Measurements from ENCODE around the gene TMEM158.

DNA sequence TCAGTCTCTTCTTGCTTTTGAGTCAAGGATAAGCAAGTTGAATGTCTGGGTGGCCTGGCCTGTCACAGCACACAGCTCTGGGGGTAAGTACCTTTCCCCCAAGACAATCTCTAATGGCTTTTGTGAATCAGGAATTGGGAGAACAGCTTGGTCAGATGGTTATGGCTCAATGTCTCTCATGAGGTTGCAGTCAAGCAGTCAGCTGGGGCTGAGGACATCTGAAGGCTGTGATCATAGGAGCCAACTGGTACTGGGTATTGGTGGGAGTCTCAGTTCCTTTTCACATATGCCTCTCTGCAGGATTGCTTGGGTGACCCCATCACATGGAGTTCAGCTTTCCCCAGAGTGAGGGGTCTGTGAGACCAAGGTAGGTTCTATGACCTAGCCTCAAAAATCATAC is 33.0 kb upstream of the TMEM158 start:
- no peak for TF ChIP-seq CTCF (IDR thresholded peaks at IDR 0.05)
- TF ChIP-seq POLR2AphosphoS5 (IDR thresholded peaks at IDR 0.05; ENCODE audit: low read depth, low read length) = no peak
- TF ChIP-seq TCF7L2 (IDR thresholded peaks at IDR 0.05; ENCODE audit: low read depth, low read length) = no peak
- no peak for TF ChIP-seq SIN3A (IDR thresholded peaks at IDR 0.05; ENCODE audit: borderline replicate concordance, insufficient read depth, low read depth, low read length)
- TF ChIP-seq, protein P1, sequence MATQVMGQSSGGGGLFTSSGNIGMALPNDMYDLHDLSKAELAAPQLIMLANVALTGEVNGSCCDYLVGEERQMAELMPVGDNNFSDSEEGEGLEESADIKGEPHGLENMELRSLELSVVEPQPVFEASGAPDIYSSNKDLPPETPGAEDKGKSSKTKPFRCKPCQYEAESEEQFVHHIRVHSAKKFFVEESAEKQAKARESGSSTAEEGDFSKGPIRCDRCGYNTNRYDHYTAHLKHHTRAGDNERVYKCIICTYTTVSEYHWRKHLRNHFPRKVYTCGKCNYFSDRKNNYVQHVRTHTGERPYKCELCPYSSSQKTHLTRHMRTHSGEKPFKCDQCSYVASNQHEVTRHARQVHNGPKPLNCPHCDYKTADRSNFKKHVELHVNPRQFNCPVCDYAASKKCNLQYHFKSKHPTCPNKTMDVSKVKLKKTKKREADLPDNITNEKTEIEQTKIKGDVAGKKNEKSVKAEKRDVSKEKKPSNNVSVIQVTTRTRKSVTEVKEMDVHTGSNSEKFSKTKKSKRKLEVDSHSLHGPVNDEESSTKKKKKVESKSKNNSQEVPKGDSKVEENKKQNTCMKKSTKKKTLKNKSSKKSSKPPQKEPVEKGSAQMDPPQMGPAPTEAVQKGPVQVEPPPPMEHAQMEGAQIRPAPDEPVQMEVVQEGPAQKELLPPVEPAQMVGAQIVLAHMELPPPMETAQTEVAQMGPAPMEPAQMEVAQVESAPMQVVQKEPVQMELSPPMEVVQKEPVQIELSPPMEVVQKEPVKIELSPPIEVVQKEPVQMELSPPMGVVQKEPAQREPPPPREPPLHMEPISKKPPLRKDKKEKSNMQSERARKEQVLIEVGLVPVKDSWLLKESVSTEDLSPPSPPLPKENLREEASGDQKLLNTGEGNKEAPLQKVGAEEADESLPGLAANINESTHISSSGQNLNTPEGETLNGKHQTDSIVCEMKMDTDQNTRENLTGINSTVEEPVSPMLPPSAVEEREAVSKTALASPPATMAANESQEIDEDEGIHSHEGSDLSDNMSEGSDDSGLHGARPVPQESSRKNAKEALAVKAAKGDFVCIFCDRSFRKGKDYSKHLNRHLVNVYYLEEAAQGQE (IDR thresholded peaks at IDR 0.05; ENCODE audit: insufficient read depth in 1 of 2, low read depth in 2 of 2, low read length in 1 of 2) = no peak

All from Panc1 (cell line).